GM12874 (cell line): ENCODE measurements around the gene AAK1.

Source experiments
- TF ChIP-seq, protein P1 (sequence below): IDR thresholded peaks from 2 replicates; pipeline ENCODE4 v1.5.1; 2011; ENCODE audit warnings: low read depth, mild to moderate bottlenecking, control low read depth, low read length, moderate library complexity; ENCODE audit not compliant: insufficient read depth

Gene AAK1

DNA sequence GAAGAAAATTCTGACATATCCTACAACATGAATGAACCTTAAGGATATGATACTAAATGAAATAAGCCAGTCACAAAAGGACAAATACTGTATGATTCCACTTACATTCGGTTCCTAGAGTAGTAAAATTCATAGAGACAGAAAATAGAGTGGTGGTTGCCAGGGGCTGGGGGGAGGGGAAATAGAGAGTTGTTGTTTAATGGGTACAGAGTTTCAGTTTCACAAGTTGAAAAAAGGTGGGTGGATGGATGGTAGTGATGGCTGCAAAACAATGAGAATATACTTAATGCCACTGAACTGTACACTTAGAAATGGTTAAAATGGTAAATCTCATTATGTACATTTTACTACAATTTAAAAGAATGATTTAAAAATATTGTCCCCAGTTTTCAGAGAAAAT, 153.1 kb downstream of the AAK1 start:
- TF ChIP-seq, protein P1, sequence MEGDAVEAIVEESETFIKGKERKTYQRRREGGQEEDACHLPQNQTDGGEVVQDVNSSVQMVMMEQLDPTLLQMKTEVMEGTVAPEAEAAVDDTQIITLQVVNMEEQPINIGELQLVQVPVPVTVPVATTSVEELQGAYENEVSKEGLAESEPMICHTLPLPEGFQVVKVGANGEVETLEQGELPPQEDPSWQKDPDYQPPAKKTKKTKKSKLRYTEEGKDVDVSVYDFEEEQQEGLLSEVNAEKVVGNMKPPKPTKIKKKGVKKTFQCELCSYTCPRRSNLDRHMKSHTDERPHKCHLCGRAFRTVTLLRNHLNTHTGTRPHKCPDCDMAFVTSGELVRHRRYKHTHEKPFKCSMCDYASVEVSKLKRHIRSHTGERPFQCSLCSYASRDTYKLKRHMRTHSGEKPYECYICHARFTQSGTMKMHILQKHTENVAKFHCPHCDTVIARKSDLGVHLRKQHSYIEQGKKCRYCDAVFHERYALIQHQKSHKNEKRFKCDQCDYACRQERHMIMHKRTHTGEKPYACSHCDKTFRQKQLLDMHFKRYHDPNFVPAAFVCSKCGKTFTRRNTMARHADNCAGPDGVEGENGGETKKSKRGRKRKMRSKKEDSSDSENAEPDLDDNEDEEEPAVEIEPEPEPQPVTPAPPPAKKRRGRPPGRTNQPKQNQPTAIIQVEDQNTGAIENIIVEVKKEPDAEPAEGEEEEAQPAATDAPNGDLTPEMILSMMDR: no peak

DNA sequence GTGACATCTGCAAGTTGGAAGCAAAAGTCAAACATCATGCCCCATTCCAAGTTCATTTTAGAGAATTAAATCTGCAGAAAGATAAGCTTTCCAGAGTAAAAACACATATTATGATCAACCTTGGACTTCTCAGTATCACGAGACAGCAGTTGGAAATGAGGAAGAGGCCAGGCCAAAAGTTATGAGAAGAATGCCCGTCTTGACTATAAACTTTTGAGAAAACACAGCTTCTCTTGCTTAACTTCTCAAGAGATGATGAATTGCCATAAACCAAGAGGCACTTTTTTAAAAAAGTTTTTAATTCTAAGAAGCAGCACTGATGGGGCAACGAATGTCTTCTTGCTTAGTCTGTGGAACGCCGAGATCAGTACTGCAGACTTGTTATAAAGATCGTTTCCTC, 153.7 kb downstream of the AAK1 start:
- TF ChIP-seq, protein P1: no peak

DNA sequence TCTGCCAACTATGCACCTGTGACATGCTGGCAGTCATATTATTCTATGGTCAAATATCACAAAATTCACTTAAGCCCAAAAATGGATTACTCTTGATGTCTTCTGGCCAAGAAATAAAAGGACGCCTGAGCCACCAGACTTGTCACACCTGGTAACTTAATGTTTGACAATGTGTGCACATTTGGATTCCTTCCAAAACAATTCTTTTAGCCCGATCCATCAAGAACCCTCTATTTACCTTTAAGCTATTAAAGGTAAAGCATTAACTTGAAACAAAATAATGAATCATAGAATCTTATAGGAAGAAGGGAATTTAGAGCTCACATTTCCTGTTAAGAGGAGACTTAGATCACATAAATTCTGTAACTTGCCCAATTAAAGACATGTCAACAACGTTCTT, 159.8 kb downstream of the AAK1 start:
- TF ChIP-seq, protein P1: no peak

DNA sequence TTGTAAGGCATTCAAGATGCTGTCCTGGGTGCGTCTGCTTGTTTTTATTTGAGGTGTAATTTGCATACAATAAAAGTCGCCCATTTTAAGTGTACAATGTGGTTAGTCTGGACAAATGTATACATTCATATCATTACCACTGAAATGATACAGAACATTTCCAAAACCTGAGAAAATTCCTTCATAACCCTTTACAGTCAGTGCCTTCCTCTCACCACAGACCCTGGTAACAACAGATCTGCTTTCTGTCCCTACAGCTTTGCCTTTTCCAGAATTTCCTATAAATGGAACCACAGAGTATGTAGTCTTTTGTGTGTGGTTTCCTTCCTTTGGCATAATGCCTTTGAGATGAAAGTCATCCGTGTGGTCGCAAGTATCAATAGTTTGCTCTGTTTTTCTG, 160.5 kb downstream of the AAK1 start:
- TF ChIP-seq, protein P1: no peak

DNA sequence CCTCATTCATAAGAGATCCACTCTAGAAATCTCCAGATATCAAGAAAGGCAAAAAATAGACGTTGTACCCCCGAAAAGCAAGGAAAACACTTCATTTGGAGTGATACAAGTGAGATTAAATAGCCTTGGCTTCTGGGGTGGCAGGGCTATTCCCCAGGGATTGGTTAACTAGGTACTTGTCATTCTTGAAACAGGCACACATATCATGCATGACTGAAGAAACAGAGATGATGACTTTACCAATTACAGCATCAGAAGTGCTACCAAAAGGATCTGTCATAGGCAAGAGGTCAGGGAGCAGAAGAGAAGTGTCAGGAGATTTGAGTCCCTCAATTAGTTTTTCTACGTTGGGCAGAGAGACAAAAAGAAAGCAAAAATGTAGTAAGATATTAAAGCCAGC, 161.1 kb downstream of the AAK1 start:
- TF ChIP-seq, protein P1: no peak

DNA sequence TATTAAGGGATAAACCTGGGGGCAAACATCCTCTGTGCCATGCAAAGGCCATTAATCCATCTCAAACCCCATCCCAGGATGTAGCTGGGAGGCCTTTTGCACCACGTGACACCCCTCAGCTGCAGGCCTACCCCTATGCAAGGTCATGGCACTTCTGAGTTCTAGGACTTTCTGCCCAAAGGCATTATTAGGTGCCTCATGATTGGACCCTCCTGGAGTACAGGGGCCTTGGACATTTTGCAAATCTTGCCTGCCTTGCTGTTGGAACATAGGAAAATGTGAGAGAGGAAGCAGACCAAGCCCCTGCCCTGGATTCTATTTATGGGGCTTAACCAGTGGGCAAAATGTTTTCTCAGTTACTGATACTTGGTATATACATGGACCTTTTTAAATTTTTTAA, 162.1 kb downstream of the AAK1 start:
- TF ChIP-seq, protein P1: no peak

DNA sequence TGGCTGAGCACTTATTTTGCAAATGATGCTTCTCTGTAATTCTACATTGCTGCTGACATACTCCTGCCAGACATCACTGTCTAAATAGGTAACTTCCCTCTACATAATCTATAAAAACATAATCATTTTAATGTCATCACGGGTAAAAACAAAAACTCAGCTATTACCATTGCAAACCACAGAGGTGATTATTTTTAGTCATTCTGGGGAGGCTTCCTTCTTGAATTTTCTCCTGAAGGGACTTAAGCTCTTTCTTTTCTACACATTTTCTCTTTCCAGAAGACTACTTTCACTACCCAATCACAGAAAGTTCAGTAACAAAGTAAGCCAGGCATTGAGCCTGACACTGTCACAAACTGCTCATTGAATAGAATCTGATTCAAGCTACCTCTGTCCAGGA, 165.9 kb downstream of the AAK1 start:
- TF ChIP-seq, protein P1: no peak

DNA sequence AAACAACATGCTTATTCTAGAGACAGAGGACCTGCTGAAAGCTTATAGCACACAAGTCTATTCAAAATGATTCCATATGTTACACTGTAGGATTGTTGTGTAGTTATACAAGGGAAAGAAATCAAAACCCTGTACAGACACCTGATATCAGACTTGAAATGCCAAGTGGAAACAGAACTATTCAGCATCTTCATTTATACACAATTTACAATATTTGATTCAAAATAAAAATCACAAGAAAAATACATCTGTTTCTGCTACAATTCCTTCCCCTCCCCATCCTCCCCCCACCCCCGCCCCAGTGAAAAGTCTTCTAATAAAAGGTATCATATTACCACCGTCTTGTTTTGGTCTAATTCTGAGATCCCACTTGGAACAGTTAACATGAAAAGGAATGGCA, 168.9 kb downstream of the AAK1 start:
- TF ChIP-seq, protein P1: no peak
